Stomach (tissue), 4 donors: Measurements from ENCODE around the gene XRCC4.

Source experiments
- EP300 ChIP-seq: sonication (generic); formaldehyde crosslinking; IDR thresholded peaks from one replicate; pipeline ENCODE4 v1.6.1; 2017; ENCODE audit warnings: antibody characterized with exemption
- POLR2A ChIP-seq, 4 donors: fragments of 450-650 bp; IDR thresholded peaks; one replicate each; pipeline ENCODE4 v1.6.1; 2016; ENCODE audit warnings: antibody characterized with exemption in 4 of 4, control low read depth in 2 of 4, mild to moderate bottlenecking in 1 of 4, moderate library complexity in 1 of 4
- POLR2AphosphoS5 ChIP-seq, 3 donors: sonication (generic); formaldehyde crosslinking; IDR thresholded peaks; one replicate each; pipeline ENCODE4 v1.6.1; 2016; ENCODE audit warnings: antibody characterized with exemption in 3 of 3
- TF ChIP-seq, protein P1 (sequence below), 7 experiments: fragments of 450-650 bp in 4 of 7; fragments of 200-600 bp in 3 of 7; sonication (generic) in 3 of 7; IDR thresholded peaks; one replicate each; pipeline ENCODE4 v1.5.1; 2016 to 2019; ENCODE audit warnings: antibody characterized with exemption in 7 of 7, control low read depth in 2 of 7, mild to moderate bottlenecking in 1 of 7

GRCh38 chr5:83377131-83377865 lies 300.0 kb downstream of the XRCC4 start:
- TF ChIP-seq, protein P1, sequence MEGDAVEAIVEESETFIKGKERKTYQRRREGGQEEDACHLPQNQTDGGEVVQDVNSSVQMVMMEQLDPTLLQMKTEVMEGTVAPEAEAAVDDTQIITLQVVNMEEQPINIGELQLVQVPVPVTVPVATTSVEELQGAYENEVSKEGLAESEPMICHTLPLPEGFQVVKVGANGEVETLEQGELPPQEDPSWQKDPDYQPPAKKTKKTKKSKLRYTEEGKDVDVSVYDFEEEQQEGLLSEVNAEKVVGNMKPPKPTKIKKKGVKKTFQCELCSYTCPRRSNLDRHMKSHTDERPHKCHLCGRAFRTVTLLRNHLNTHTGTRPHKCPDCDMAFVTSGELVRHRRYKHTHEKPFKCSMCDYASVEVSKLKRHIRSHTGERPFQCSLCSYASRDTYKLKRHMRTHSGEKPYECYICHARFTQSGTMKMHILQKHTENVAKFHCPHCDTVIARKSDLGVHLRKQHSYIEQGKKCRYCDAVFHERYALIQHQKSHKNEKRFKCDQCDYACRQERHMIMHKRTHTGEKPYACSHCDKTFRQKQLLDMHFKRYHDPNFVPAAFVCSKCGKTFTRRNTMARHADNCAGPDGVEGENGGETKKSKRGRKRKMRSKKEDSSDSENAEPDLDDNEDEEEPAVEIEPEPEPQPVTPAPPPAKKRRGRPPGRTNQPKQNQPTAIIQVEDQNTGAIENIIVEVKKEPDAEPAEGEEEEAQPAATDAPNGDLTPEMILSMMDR (IDR thresholded peaks at IDR 0.05): no peak
- TF ChIP-seq POLR2AphosphoS5 (IDR thresholded peaks at IDR 0.05) (no peak), POLR2A (IDR thresholded peaks at IDR 0.05) (no peak), EP300 (no peak)
